NCI-H345 treated with DMSO at 0.1 percent for 48 hours (cell line): ENCODE results near the gene CRYGB.

Source experiments
- DNase-seq: peaks from one replicate; lab custom pipeline; 2025; ENCODE audit not compliant: unreplicated experiment; lab: John Stamatoyannopoulos, UW

Gene CRYGB, protein sequence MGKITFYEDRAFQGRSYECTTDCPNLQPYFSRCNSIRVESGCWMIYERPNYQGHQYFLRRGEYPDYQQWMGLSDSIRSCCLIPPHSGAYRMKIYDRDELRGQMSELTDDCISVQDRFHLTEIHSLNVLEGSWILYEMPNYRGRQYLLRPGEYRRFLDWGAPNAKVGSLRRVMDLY

DNA sequence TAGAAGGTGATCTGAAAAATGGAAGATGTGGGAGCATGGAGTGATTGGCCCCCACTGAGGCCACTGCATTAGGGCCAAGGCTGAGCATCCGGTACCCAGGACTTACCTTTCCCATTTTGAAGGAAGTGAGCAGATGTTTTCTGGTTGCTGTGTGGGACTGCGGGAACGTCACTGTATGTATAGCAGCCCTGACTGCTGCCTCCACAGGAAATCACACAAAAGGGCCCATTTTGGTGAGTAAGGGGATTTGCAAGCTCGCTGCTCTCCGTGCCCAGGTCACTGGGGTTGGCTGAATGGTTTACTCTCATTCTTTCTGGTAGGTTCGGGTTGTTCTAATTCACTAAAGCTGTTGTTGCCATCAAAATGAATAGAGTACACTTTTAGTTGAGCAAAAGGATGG lies at the start of gene CRYGB:
Gene CRYGB, minus strand, starts transcription at position 153 of the 400 bp plus-strand sequence. Its CDS starts 38 bp downstream, at position 115.
- no peak for DNase-seq

DNA sequence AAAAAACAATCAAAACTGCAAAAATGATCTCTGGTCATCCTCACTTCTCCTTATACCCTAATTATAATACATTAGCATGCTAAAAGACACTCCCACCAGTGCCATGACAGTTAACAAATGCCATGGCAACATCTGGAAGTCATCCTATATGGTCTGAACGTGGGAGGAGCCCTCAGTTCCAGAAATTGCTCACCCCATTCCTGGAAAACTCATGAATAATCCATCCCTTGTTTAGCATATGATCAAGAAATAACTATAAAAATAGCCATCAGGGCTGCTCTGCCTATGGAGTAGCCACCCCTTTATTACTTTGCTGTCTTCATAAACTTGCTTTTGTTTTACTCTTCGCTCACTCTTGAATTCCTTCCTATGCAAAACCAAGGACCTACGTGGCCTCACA lies 49.6 kb upstream of the CRYGB start:
- DNase-seq, result no peak

DNA sequence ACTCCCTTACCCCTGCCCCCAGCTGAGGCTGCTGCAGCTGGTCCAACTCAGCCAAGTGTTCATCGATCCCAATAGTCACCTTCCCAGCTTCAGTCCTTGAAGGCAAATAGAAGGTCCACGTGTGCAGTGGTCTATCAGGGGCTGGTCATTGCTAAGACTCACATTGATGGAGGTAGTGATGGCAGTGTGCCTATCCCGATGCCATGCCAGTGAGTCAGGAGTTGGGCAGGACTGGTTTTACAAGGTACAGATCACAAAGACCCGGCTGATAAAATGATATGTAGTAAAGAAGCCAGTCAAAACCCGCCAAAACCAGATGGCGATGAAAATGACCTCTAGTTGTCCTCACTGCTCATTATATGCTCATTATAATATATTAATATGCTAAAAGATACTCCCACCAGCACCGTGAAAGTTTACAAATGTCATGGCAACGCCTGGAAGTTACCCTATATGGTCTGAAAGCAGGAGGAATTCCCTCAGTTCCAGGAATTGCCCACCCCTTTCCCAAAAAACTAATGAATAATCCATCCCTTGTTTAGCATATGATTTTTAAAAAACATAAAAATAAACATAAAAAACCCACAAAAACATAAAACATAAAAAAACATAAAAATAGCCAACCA lies 46.8 kb upstream of the CRYGB start:
- no peak for DNase-seq

DNA sequence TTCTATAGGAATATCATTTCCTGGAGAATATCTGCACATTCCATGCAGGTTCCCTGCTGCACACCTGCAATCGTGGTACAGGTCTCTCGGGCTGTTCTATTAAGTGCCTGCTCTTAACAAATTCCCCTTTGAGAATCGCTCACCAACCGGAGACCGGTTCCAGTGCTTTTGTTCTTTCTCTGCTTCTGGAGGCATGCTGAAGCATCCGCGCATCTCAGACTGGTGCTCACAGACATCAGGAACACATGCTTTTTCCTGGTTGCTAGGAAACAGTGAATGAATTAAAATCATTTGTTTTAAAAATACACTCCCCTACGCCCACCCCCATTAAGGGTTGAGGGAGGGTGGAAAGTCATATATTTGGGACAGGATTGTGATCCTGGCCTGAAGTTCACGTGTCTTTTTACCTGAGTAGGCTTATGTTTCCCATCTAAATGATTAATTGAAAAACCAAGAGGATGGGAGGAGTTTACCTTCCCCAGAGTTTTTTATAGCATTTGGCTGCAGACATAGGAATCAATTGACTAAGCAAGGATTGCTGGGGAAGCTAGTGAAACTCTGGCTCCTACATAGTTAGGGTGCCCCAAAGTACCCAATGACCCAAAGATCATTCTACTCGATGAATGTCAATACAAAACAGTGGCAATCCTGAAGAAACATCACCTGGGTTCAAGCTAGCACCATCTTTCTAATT lies 44.0 kb upstream of the CRYGB start, which contains the start of gene C2orf80:
Gene C2orf80, minus strand, starts transcription at position 221 of the 694 bp plus-strand sequence. CDS start 3,044 bp downstream, outside the sequence.
- DNase-seq, result no peak

GRCh38 chr2:208189069-208189809 lies 43.3 kb upstream of the CRYGB start:
- DNase-seq, result no peak

- DNase-seq, result no peak
Measured at GRCh38 chr2:208186893-208187292, 40.9 kb upstream of the CRYGB start.

DNA sequence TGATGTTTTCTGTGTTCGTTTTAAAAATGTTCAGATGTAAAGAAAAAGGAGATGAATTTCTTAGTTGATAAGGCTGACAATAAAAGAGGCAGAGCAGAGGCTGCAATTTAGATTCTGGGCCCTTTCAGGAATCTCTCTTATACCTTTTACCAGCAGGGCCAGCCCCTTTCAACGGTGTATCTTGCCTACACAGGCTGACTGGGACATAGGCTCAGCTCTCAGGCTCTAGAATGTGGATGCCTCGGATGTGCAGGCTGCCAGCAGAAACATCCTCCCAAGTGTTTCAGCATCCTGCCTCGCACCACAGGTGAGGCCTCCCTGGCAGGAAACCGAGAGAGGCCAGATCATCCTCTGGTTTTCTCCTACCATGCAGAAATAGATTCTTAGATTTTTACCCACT lies 40.5 kb upstream of the CRYGB start:
- no peak for DNase-seq

DNA sequence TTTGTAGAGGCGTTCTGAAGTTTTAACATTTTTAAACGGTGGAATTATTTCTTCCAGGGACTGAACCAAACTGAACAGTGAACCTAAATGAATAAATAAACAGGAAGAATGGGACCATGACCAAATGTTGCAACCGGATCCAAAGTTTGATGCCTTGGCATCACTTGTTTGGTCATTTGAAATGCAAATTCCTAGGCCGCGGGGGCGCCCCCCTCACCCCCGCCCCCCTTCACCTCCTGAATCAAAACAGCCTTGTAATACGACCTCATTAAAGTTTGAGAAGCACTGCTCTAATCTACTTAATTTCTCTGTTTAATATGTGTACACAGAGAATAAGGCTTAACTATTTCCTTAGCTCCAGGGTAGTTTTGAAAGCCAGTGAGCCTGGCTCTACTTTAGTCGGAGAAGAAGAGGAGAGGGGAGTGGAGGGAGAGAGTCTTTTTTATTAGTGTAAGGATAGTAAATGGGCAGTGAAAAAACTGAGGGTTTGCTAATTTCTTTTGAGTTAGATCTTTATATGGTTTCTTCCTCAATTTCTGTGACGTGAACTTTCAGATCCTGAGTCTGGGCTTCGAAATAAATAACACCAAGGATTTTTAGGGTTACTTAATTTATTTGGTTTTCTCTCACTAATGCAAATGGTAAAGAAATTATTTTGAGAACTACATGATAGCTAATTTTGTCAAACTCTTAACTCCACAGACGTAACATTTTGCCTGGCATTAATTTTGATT lies 38.2 kb upstream of the CRYGB start:
- no peak for DNase-seq

- DNase-seq, result no peak
Measured at GRCh38 chr2:208183526-208183925, 37.6 kb upstream of the CRYGB start.

DNA sequence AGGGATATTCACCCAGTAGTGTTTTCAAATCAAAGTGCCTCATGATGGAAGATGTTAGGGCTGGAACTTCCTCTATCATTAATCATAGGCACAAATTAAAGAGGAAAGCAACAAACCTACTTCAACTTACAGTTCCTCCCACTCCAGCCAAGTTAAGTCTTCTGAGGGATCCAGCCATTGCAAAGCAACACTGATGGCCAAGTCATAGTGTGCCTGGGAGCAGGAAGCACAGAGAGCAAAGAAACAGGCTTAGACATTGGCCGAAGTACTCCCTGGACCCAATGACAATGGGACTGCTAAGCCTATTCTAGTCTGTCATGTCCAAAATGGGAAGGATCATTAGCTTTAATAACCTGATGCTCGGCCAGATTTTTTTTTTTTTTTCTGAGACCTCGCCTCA lies 36.9 kb upstream of the CRYGB start:
- no peak for DNase-seq

DNA sequence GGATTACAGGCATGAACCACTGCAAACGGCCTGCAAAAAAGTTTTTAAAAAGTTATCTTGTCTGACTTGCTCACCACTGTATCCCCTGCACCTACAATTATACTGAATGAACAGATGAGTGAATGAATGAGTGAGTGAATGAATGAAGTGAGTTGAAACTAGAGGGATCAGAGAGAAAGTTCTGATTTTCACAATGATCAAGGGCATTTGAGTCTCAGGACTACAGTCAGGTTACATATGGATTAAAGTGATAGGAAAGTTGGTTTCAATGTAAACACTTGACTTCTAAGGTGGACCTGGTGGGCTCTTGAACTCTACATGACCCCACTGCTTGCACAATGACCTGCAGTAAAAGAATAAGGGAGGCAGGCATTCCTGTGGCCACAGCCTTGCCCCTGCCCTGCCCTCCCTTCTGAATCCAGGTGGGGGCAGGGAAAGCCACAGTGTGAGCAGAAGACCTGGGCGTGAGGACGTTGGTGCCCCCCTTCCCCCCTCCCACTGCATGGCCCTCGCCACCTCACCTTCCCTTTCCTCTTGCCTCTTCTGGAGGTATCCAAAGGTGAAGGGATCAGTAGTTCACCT lies 33.2 kb upstream of the CRYGB start:
- no peak for DNase-seq

DNA sequence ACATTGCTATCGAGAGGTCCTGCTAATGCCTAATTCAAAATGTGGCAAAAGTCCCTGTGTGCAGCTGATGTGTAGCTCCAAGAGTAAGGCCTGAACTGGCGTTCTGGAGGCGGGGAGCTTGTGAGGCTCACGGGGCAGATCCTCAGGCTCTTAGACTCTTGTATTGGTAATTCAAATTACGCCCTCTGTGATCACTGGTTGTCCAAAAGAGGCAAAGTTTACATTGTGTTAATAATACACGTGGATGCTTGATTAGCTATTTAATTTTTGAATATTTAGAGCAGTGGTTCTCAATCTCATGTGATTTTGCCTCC lies 29.8 kb upstream of the CRYGB start:
- no peak for DNase-seq

DNA sequence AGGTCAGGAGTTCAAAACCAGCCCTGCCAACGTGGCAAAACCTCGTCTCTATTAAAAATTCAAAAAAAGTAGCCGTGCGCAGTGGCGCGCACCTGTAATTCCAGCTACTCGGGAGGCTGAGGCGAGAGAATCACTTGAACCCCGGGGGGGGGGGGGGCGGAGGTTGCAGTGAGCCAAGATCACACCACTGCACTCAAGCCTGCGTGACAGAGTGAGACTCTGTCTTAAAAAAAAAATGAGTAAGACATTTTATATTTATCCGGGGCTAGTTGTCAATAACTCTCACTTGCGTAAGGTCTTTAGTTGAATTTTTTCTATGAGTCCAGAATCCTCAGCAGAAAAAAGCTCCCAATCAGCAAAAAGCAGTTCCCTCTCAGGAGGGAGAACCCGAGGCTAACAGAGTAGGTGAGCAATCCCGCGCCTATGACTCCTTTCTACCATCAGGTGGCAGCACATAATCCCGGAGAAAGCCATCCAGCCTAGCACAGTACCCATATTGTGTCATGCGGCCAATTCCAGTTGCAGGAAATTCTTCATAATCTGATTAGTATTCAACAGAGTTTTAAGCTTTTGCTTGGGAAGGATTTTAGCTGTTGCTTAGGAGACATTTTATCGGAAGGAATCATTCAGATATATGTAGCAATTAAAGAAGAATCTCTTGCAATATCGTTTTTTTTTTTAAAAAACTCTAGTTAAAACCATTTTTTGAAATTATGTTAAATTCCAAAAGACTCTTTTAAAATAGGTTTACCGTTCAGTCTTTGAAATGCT lies 29.3 kb upstream of the CRYGB start:
- peak; percentile 89 for DNase-seq

- no peak for DNase-seq
Measured at GRCh38 chr2:208174144-208174543, 28.2 kb upstream of the CRYGB start.

DNA sequence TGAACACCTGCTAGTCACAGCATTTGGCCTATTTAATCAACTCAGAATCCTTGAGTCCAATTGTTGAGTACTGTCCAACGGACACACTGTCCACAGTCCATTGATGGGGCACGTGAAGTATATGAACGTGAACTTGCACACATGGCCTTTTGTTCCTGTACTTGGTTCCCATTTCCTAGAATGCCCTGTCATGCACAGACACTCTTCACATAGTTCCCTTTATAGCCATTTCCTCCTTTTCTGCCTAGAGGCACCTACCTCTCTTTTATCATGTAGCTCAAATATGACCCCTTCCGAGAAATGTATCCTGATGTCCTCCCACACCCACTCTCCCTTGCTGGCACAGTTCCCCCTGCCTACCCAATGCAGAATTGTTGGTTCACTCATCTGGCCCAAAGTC lies 26.2 kb upstream of the CRYGB start:
- no peak for DNase-seq

DNA sequence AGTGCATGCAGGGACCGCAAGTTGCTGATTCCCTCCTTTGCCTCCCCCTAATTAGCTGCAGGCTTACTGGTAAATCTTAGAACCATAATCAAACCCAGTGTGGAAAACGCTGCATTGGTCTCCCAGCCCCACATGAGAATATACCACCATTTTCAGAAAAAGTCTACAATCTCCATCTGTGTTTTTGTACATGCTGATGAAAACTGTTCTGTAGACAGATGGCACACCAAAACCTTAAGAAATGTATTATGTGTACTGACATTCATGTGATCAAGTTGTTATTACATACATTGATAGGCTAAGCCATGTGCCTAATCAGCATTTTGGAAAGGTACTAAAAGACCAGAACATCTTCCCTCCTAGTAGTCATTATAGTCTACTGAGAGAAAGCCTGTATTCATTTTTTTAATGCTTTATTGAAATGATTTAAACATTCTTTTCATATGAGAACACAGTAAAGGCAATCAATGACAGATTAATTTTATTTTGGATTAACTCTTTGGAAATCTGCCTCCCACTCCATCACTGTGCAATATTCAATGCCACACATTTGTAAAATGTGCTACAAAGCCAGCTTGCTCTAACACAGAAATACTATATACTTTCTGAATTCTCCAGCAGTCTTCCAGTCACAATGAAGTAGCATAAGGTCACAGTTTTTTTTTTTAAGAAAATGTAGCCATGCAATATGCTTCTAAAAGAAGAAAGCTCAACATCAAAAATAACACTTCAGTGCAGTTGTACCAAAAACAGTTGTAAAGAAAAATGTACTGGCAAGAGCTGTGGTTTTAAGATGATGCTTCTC lies 19.2 kb upstream of the CRYGB start:
- DNase-seq, result no peak

DNA sequence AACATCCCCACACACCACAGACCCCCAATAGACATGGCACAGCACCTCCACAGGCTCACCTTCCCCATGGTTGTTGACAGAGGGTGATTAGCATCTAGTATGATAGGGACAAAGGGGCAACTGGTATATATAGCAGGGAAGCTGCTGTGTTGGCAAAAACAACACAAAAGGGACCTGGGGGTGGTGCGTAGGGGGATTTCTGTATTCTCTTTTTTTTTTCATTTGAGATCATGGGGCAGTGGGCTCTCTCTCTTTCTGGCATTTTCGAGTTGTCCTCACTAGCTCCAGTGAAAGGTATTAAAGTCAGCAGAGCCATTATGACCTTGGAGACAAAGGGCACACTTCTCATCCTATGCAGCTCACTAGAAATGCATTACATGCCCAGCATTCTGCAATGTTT lies 17.5 kb upstream of the CRYGB start, which contains the start of gene CRYGA:
Gene CRYGA, minus strand, starts transcription at position 101 of the 400 bp plus-strand sequence. Its CDS starts 33 bp downstream, at position 68.
- DNase-seq, result no peak

GRCh38 chr2:208156439-208156838 lies 10.5 kb upstream of the CRYGB start:
- no peak for DNase-seq

DNA sequence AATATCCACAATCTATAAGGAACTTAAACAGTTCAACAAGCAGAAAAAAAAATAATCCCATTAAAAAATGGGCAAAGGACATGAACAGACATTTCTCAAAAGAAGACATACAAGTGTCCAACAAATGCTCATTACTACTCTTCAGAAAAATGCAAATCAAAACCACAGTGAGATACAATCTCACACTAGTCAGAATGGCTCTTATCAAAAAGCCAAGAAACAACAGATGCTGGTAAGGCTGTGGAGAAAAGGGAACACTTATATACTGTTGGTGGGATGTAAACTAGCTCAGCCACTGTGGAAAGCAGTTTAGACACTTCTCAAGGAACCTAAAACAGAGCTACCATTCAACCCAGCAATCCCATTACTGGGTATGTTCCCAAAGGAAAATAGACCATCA lies 7.2 kb upstream of the CRYGB start:
- DNase-seq, result no peak
